ENCODE measurements around the gene CDHR3.

Gene CDHR3

DNA sequence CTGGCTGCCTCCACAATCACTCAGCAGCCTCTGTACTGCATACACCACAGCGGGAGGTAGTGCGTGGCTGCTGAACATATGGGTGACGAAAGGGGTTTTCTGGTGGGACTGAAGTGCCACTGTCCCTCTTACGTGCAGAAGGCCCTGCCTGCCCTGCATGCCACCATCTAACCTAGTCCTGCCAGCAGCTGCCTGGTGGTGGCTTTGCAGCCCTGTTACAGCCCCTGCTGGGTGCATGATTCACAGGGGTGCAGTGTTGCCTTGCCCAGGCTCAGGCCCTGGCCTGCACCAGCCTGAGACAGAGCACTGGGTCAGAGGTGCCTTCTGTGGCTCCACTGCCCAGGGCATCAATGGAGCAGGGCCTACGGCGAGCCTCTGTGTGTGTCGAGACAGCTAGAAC is 98.9 kb downstream of the CDHR3 start:
- in situ Hi-C loops (cut with MboI; ENCODE audit: low sequenced_read_pairs) = loop anchor here (5.0 kb wide), 1 partner anchor 90 kb away; no protein-coding TSS in a partner anchor

DNA sequence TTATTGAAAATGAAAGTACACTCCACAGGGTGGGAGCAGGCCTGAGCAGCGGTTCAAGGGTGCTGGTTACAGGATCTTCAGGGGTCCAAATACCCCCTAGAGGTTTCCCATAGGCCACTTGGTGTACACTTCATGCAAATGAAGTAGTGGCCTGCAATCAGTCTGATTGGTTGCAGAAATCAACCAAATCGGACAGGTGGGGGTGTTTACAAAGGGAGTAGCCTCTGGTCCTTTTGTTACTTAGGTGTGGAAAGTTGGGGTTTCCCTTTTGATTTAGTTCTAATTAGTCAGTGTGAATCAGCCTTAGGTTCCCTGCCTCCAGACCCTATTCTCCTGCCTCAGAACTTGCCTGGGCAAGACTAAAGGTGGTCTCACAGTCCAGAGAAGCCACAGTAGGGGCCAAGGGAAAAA is 99.5 kb downstream of the CDHR3 start:
- in situ Hi-C loops (cut with MboI; ENCODE audit: low sequenced_read_pairs) = loop anchor here (5.0 kb wide), 1 partner anchor 90 kb away; no protein-coding TSS in a partner anchor

- in situ Hi-C loops (cut with MboI; ENCODE audit: low sequenced_read_pairs) = loop anchor here (5.0 kb wide), 1 partner anchor 89 kb away; no protein-coding TSS in a partner anchor
Measured at GRCh38 chr7:106063024-106063423, 100.0 kb downstream of the CDHR3 start.

- in situ Hi-C loops (cut with MboI; ENCODE audit: low sequenced_read_pairs) = loop anchor here (5.0 kb wide), 1 partner anchor 89 kb away; no protein-coding TSS in a partner anchor
Measured at GRCh38 chr7:106063692-106064091, 100.6 kb downstream of the CDHR3 start.

GRCh38 chr7:106064316-106064715 is 101.3 kb downstream of the CDHR3 start:
- in situ Hi-C loops (cut with MboI; ENCODE audit: low sequenced_read_pairs) = loop anchor here (5.0 kb wide), 1 partner anchor 88 kb away; no protein-coding TSS in a partner anchor

DNA sequence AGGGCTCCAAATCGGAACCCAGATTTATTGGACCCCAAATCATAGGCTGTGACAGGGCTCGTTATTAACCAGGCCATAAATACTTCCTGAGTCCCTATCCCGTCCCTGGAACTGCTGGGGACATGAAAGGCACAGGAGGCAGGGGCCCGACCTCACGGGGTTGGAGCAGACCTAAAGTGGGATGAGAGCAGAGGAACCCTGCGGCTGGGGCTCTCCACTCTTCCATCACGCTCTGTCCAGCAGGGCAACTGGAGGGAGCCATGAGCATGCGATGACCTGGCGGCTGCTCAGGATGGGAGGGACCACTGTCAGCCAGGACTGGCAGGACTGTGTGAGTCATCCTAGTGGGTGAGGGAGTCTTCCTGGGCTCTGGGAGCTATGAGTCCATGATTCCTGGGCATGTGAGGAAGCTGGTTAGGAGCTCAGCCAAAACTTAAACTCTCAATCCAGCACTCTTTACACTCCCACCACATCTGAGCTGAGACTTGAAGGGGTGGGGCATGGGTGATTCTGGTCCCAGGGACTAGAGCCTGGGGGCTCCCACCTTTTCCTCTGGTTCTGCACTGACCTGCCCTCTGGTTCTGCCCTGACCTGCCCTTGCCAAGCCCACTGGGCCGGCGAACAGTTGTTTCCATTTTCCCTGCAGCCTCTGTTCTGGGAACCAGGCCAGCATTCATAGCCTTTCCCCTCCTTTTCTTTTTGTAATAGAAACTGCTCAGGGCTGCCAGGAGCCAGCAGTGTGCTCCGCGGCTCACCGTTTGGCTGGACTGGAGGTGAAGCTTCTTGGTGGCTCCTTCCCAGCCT is 101.9 kb downstream of the CDHR3 start:
- in situ Hi-C loops (cut with MboI; ENCODE audit: low sequenced_read_pairs) = loop anchor here (5.0 kb wide), 1 partner anchor 87 kb away; no protein-coding TSS in a partner anchor

- in situ Hi-C loops (cut with MboI; ENCODE audit: low sequenced_read_pairs) = no loop called here
Measured at GRCh38 chr7:106065575-106066500, 102.8 kb downstream of the CDHR3 start.

GRCh38 chr7:106067678-106068077 is 104.6 kb downstream of the CDHR3 start:
- in situ Hi-C loops (cut with MboI; ENCODE audit: low sequenced_read_pairs) = no loop called here

DNA sequence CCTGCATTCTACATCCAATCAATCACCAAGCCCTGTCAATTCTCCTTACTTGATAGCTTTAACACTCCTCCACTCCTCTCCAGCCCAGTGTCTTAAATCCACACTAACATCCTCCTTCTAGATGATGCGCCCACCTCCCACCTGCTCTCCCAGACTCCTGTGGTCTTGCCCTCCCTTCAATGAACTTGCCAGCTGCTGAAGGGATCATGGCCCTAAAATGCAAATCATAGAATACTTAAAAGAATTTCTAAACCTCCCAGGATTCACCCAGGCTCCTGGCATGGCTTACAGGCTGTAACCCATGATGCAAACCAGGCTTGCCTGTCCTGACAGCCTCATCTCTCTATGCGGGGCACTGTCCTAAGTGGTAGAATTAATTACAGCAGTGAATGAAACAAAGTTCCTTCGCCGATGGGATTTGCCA is 105.5 kb downstream of the CDHR3 start:
- in situ Hi-C loops (cut with MboI; ENCODE audit: low sequenced_read_pairs) = no loop called here

- in situ Hi-C loops (cut with MboI; ENCODE audit: low sequenced_read_pairs) = no loop called here
Measured at GRCh38 chr7:106068986-106069385, 105.9 kb downstream of the CDHR3 start.

DNA sequence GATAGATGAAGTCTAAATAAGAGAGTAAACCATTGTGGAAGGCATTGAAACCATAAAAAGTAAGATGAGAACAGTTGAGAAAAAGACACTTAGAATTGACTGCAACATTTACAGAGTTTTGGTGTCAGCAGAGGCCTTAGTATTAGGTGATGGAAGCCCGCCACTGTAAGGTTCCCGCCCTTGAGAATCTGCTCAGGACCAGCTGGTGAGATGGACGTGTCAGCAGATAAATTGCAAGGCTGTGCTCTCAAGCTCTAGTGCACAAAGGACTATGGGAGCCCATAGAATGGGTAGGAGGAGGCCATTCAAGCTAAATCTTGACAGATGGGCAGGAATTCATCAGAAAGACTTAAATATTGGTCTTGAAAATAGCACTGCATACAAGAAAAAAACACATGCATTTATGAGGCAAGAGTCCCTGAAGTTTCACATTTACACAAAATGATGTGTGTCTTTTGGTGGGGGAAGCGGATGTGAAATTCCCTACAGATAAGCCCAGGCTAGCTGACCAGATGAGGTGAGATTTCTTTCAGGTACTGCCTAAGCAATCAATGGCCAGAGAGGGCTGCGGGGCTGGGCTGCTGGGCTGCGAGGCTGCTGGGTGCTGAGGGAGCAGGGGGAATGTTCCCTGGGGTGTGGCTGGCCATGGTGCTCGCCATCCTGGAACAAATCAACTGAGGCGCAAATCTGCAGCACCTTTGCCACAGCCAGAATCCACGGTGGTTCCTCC is 106.6 kb downstream of the CDHR3 start:
- in situ Hi-C loops (cut with MboI; ENCODE audit: low sequenced_read_pairs) = no loop called here

DNA sequence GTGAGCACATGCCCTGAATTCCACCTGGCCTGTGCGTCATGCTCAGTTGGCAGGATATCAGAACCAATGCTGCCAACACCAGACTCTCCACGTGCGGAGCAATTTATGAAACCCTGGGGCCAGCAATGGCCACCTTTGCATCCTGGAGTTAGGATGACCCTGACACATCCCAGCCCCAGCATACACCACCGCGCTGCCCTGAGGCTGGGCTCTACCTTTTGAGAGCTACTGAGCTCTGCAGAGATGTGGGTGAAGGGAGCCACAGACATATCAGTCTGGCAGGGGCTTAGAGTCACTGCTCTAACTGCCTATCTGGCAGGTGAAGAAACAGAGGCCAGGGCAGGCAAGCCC is 107.1 kb downstream of the CDHR3 start:
- in situ Hi-C loops (cut with MboI; ENCODE audit: low sequenced_read_pairs) = no loop called here

- in situ Hi-C loops (cut with MboI; ENCODE audit: low sequenced_read_pairs) = no loop called here
Measured at GRCh38 chr7:106070567-106071254, 107.6 kb downstream of the CDHR3 start.

GRCh38 chr7:106071356-106071998 is 108.4 kb downstream of the CDHR3 start:
- in situ Hi-C loops (cut with MboI; ENCODE audit: low sequenced_read_pairs) = no loop called here

- in situ Hi-C loops (cut with MboI; ENCODE audit: low sequenced_read_pairs) = no loop called here
Measured at GRCh38 chr7:106071999-106072714, 109.1 kb downstream of the CDHR3 start.

GRCh38 chr7:106072715-106073091 is 109.6 kb downstream of the CDHR3 start:
- in situ Hi-C loops (cut with MboI; ENCODE audit: low sequenced_read_pairs) = no loop called here

- in situ Hi-C loops (cut with MboI; ENCODE audit: low sequenced_read_pairs) = no loop called here
Measured at GRCh38 chr7:106073701-106074100, 110.6 kb downstream of the CDHR3 start.

- in situ Hi-C loops (cut with MboI; ENCODE audit: low sequenced_read_pairs) = no loop called here
Measured at GRCh38 chr7:106074257-106074656, 111.2 kb downstream of the CDHR3 start.

DNA sequence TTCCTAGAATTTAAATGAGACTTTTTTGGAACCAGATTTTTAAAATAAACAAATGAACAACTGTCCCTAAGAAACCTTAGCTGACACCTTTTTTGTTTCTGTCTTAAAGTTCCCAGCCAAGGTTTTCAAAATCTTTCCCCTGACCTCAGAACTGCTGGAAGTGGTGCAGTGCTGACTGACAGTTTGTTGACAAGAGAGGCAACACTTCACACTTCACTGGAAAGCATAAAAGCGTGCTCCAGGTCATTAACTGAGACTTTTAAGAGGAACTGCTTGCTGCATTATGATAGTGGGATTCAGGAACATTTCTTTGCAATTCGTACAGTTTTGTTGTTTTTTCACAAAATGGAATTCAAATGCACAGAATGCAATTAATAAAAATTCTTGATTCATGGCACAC is 112.9 kb downstream of the CDHR3 start:
- in situ Hi-C loops (cut with MboI; ENCODE audit: low sequenced_read_pairs) = no loop called here
